H9 (cell line): ENCODE measurements around the gene SERPINA5. TPM values are rescaled to one million over a fixed set of nuclear protein-coding genes. Genes with fewer than 3 reads are reported as not detected.

Experiments
- DNase-seq: peaks from one replicate; pipeline ENCODE4 v3.0.0-alpha.2; 2017
- H2AFZ ChIP-seq: one replicate; pipeline ENCODE4 v1.6.1; 2013; ENCODE audit warnings: mild to moderate bottlenecking, low read length, control low read depth, moderate library complexity
- H2AK5ac ChIP-seq: 2 replicates; pipeline ENCODE4 v1.6.1; 2013; ENCODE audit warnings: low read length, control low read depth, mixed read lengths; ENCODE audit not compliant: insufficient read length
- H2BK120ac ChIP-seq: one replicate; pipeline ENCODE4 v1.6.1; 2013; ENCODE audit warnings: low read depth, mild to moderate bottlenecking, low read length, control low read depth, inconsistent platforms; ENCODE audit not compliant: poor library complexity, severe bottlenecking
- H2BK12ac ChIP-seq: 2 replicates; pipeline ENCODE4 v1.6.1; 2013; ENCODE audit warnings: low read length, control low read depth, mixed read lengths, low read depth; ENCODE audit not compliant: insufficient read length
- H2BK15ac ChIP-seq: 2 replicates; pipeline ENCODE4 v1.6.1; 2013; ENCODE audit warnings: low read depth, low read length, control low read depth
- H2BK20ac ChIP-seq: one replicate; pipeline ENCODE4 v1.6.1; 2013; ENCODE audit warnings: low read depth, mild to moderate bottlenecking, low read length, control low read depth, inconsistent platforms; ENCODE audit not compliant: poor library complexity, severe bottlenecking
- H2BK5ac ChIP-seq: 2 replicates; pipeline ENCODE4 v1.6.1; 2013; ENCODE audit warnings: low read length, control low read depth, mixed read lengths; ENCODE audit not compliant: insufficient read length
- H3K14ac ChIP-seq: 2 replicates; pipeline ENCODE4 v1.6.1; 2013; ENCODE audit warnings: low read length, control low read depth; ENCODE audit not compliant: insufficient read depth
- H3K18ac ChIP-seq: 2 replicates; pipeline ENCODE4 v1.6.1; 2013; ENCODE audit warnings: low read depth, mild to moderate bottlenecking, mixed read lengths, low read length, control low read depth; ENCODE audit not compliant: insufficient read length
- H3K23ac ChIP-seq: 2 replicates; pipeline ENCODE4 v1.6.1; 2013; ENCODE audit warnings: low read length, control low read depth, mixed read lengths, low read depth; ENCODE audit not compliant: insufficient read length
- H3K23me2 ChIP-seq: 2 replicates; pipeline ENCODE4 v1.6.1; 2013; ENCODE audit warnings: low read depth, mild to moderate bottlenecking, mixed read lengths, low read length, control low read depth; ENCODE audit not compliant: insufficient read length, poor library complexity, severe bottlenecking
- H3K27ac ChIP-seq: 2 replicates; pipeline ENCODE4 v1.5.1; 2013; ENCODE audit warnings: low read length, control low read depth, mixed read lengths, low read depth; ENCODE audit not compliant: insufficient read length
- H3K27me3 ChIP-seq: 2 replicates; pipeline ENCODE4 v1.6.1; 2013; ENCODE audit warnings: low read length, control low read depth, inconsistent platforms; ENCODE audit not compliant: insufficient read depth
- H3K4ac ChIP-seq: 2 replicates; pipeline ENCODE4 v1.6.1; 2013; ENCODE audit warnings: low read depth, mild to moderate bottlenecking, control low read depth, inconsistent platforms, low read length, moderate library complexity
- H3K4me1 ChIP-seq: 2 replicates; pipeline ENCODE4 v1.6.1; 2013; ENCODE audit warnings: low read length, control low read depth, inconsistent platforms; ENCODE audit not compliant: insufficient read depth
- H3K4me2 ChIP-seq: 2 replicates; pipeline ENCODE4 v1.6.1; 2013; ENCODE audit warnings: low read length, control low read depth, mixed read lengths; ENCODE audit not compliant: insufficient read length, insufficient read depth
- H3K56ac ChIP-seq: 2 replicates; pipeline ENCODE4 v1.6.1; 2013; ENCODE audit warnings: low read depth, mild to moderate bottlenecking, mixed read lengths, low read length, control low read depth; ENCODE audit not compliant: insufficient read length
- H3K79me1 ChIP-seq: 2 replicates; pipeline ENCODE4 v1.6.1; 2013; ENCODE audit warnings: low read depth, mild to moderate bottlenecking, moderate library complexity, low read length, control low read depth, inconsistent platforms; ENCODE audit not compliant: insufficient read depth, poor library complexity, severe bottlenecking
- H3K79me2 ChIP-seq: 2 replicates; pipeline ENCODE4 v1.6.1; 2013; ENCODE audit warnings: low read length, control low read depth, inconsistent platforms; ENCODE audit not compliant: insufficient read depth
- H3K9ac ChIP-seq: 2 replicates; pipeline ENCODE4 v1.6.1; 2013; ENCODE audit warnings: low read length, control low read depth, mixed read lengths; ENCODE audit not compliant: insufficient read length; ENCODE audit errors: extremely low read depth
- H3K9me3 ChIP-seq: one replicate; pipeline ENCODE4 v1.6.1; 2013; ENCODE audit warnings: low read depth, low read length, inconsistent platforms; ENCODE audit not compliant: control insufficient read depth
- H3T11ph ChIP-seq: one replicate; pipeline ENCODE4 v1.6.1; 2013; ENCODE audit warnings: mild to moderate bottlenecking, low read length, control low read depth, inconsistent platforms
- H4K20me1 ChIP-seq: one replicate; pipeline ENCODE4 v1.6.1; 2013; ENCODE audit not compliant: control insufficient read depth, insufficient read length, insufficient read depth
- H4K5ac ChIP-seq: 2 replicates; pipeline ENCODE4 v1.6.1; 2013; ENCODE audit warnings: low read depth, mild to moderate bottlenecking, mixed read lengths, low read length, control low read depth; ENCODE audit not compliant: insufficient read length
- H4K8ac ChIP-seq: replicated peaks from 2 replicates; pipeline ENCODE4 v1.6.1; 2013; ENCODE audit warnings: low read length, control low read depth, mixed read lengths, low read depth; ENCODE audit not compliant: insufficient read length
- H4K91ac ChIP-seq: 2 replicates; pipeline ENCODE4 v1.6.1; 2013; ENCODE audit warnings: low read depth, mild to moderate bottlenecking, moderate library complexity, mixed read lengths, low read length, control low read depth; ENCODE audit not compliant: insufficient read length
- H3K27ac Mint-ChIP-seq, 3 experiments: 2 replicates in 2 of 3; 3 replicates in 1 of 3; pipeline ENCODE4 v1.8.0; 2020 to 2021; ENCODE audit warnings: mixed read lengths in 3 of 3, mild to moderate bottlenecking in 1 of 3, moderate library complexity in 1 of 3
- H3K27me3 Mint-ChIP-seq: 2 replicates; pipeline ENCODE4 v1.8.0; 2021; ENCODE audit warnings: low read depth, mild to moderate bottlenecking, moderate library complexity, mixed read lengths
- H3K36me3 Mint-ChIP-seq, 3 experiments: 2 replicates in 2 of 3; 3 replicates in 1 of 3; pipeline ENCODE4 v1.8.0; 2020 to 2021; ENCODE audit warnings: low read depth in 3 of 3, mixed read lengths in 3 of 3; ENCODE audit not compliant: insufficient read depth in 1 of 3
- H3K4me1 Mint-ChIP-seq, 2 experiments: 2 replicates each; pipeline ENCODE4 v1.8.0; 2020; ENCODE audit warnings: mixed read lengths in 2 of 2
- H3K4me3 Mint-ChIP-seq, 2 experiments: 2 replicates in 1 of 2; 3 replicates in 1 of 2; pipeline ENCODE4 v1.8.0; 2020 to 2021; ENCODE audit warnings: mild to moderate bottlenecking in 2 of 2, mixed read lengths in 2 of 2, moderate library complexity in 1 of 2
- H3K9me3 Mint-ChIP-seq, 2 experiments: 2 replicates in 1 of 2; 3 replicates in 1 of 2; pipeline ENCODE4 v1.8.0; 2020; ENCODE audit warnings: mild to moderate bottlenecking in 2 of 2, mixed read lengths in 2 of 2, moderate library complexity in 1 of 2
- WGBS: extraction: QIAGEN DNeasy Blood & Tissue Kit; methylation state at CpG from one replicate; pipeline ENCODE4 v1.1.7; 2013; ENCODE audit warnings: missing lambda C conversion rate, low lambda C conversion rate, mixed read lengths; ENCODE audit not compliant: insufficient read length; ENCODE audit errors: extremely low coverage; 5-methylcytosine and 5-hydroxymethylcytosine counted together
- total RNA-seq: library from RNA; stranded (reverse); gene quantifications from 2 replicates; pipeline ENCODE4 v1.2.1, GENCODE V29; 2021
- TF ChIP-seq, protein P1 (sequence below): fragments of 200-600 bp; sonication (generic); conservative IDR thresholded peaks from 3 replicates; pipeline ENCODE4 v1.8.0; 2021; ENCODE audit warnings: antibody characterized with exemption, mild to moderate bottlenecking

SERPINA5 gene
- total RNA-seq, 1 experiment from 2014 or later: 1.1 TPM

DNA sequence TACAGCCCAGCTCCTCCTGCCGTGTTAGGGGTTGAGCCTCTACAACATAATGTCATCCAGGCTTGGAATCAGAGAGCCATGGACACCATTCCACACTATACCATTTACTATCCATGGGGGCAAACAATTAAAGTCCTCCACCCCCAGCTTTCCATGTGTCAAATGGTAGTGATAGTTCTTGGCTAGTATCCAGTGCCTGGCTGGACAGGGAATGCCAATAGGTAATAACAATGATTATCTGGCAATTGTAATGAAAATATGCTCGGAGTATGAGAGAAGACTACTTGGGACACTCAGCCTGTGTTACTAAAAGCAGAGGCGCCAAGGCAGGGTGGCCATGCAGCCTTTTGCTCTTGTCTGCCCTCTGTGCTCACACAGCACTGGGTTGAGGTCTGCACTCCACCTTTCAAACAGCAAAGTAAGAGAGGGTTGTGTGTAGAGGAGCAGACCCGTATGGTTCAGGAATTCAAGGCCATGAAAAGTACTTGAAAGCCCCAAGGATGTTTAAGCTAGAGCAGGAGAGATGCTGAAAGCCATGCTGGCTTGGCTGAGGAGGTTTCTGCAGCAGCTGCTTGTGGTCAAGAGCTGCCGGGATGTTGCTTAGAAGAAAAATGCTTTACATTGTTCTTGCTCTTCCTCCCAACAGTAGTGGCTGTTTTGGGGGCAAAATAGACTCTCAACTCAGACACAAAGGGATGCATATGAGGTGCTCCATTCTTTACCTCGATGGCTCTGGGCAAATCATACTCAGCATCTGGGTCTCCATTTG, 41.6 kb downstream of the SERPINA5 start:
- H4K5ac ChIP-seq: no peak overlapping the region
- no peak overlapping the region for H2BK5ac ChIP-seq
- H2BK12ac ChIP-seq: no peak overlapping the region
- H4K8ac ChIP-seq: no peak overlapping the region
- H3K18ac ChIP-seq: no peak overlapping the region
- peaks cover 9% of the 10 kb centered on the region for H3K9me3 ChIP-seq
- no peak overlapping the region for H3K4me3 Mint-ChIP-seq
- DNase-seq: no peak
- TF ChIP-seq, protein P1, sequence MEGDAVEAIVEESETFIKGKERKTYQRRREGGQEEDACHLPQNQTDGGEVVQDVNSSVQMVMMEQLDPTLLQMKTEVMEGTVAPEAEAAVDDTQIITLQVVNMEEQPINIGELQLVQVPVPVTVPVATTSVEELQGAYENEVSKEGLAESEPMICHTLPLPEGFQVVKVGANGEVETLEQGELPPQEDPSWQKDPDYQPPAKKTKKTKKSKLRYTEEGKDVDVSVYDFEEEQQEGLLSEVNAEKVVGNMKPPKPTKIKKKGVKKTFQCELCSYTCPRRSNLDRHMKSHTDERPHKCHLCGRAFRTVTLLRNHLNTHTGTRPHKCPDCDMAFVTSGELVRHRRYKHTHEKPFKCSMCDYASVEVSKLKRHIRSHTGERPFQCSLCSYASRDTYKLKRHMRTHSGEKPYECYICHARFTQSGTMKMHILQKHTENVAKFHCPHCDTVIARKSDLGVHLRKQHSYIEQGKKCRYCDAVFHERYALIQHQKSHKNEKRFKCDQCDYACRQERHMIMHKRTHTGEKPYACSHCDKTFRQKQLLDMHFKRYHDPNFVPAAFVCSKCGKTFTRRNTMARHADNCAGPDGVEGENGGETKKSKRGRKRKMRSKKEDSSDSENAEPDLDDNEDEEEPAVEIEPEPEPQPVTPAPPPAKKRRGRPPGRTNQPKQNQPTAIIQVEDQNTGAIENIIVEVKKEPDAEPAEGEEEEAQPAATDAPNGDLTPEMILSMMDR: no peak
- H2AK5ac ChIP-seq: no peak overlapping the region
- no peaks in the 10 kb centered on the region for H3K4me1 Mint-ChIP-seq
- no peaks in the 10 kb centered on the region for H3K27me3 ChIP-seq
- H3K56ac ChIP-seq: no peak overlapping the region
- H3K27me3 Mint-ChIP-seq: peaks cover 14% of the 10 kb centered on the region
- H2BK120ac ChIP-seq: no peak overlapping the region
- H4K20me1 ChIP-seq: no peaks in the 10 kb centered on the region
- H3K14ac ChIP-seq: no peak overlapping the region
- H3K4ac ChIP-seq: no peak overlapping the region
- H3K79me1 ChIP-seq: no peaks in the 10 kb centered on the region
- H3K36me3 Mint-ChIP-seq: peaks cover 2 to 17% (median 7%) of the 10 kb centered on the region in 3 experiments; a peak in 5 of 7 replicates
- peaks cover 21 to 25% of the 10 kb centered on the region in 2 experiments for H3K9me3 Mint-ChIP-seq
- H3K4me1 ChIP-seq: no peaks in the 10 kb centered on the region
- no peak overlapping the region for H2AFZ ChIP-seq
- H3K27ac Mint-ChIP-seq: no peak overlapping the region
- no peak overlapping the region for H3K27ac ChIP-seq
- H4K91ac ChIP-seq: no peak overlapping the region
- H3T11ph ChIP-seq: no peak overlapping the region
- H2BK20ac ChIP-seq: no peak overlapping the region
- no peak overlapping the region for H2BK15ac ChIP-seq
- H3K23me2 ChIP-seq: no peaks in the 10 kb centered on the region
- no peak overlapping the region for H3K9ac ChIP-seq
- no CpG with 5 or more reads among the region's 6 CpGs for WGBS
- no peak overlapping the region for H3K23ac ChIP-seq
- no peak overlapping the region for H3K4me2 ChIP-seq
- no peaks in the 10 kb centered on the region for H3K79me2 ChIP-seq
